SK-N-SH treated with all-trans-retinoic acid at 6 μM for 48 hours (cell line): ENCODE data around the gene THUMPD2.

Experiments
- ATAC-seq: fragments of 200-7000 bp; cut with Tn5 transposase; 3 replicates; pipeline ENCODE4 v1.9.1; 2020; ENCODE audit warnings: mild to moderate bottlenecking, moderate library complexity
- ARNTL ChIP-seq: fragments of 450-650 bp; formaldehyde crosslinking; IDR thresholded peaks from 2 replicates; pipeline ENCODE4 v1.5.0; 2020; ENCODE audit warnings: low read depth, mild to moderate bottlenecking, moderate library complexity, borderline replicate concordance
- CREB5 ChIP-seq: fragments of 250-450 bp; sonication (Bioruptor Pico); IDR thresholded peaks from 2 replicates; pipeline ENCODE4 v1.5.1; 2020; ENCODE audit warnings: low read depth, mild to moderate bottlenecking, moderate library complexity
- CSDC2 ChIP-seq: fragments of 250-450 bp; sonication (Bioruptor Pico); IDR thresholded peaks from 2 replicates; pipeline ENCODE4 v1.5.0; 2020; ENCODE audit warnings: mild to moderate bottlenecking, moderate library complexity
- CSRNP3 ChIP-seq: fragments of 250-450 bp; sonication (Bioruptor Pico); IDR thresholded peaks from 2 replicates; pipeline ENCODE4 v1.5.1; 2021; ENCODE audit warnings: mild to moderate bottlenecking, moderate library complexity
- ESRRG ChIP-seq: fragments of 250-450 bp; sonication (Bioruptor Pico); IDR thresholded peaks from 2 replicates; pipeline ENCODE4 v1.6.1; 2021; ENCODE audit warnings: mild to moderate bottlenecking
- GLIS3 ChIP-seq: fragments of 250-450 bp; sonication (Bioruptor Pico); IDR thresholded peaks from 2 replicates; pipeline ENCODE4 v1.5.0; 2020; ENCODE audit warnings: mild to moderate bottlenecking, moderate library complexity
- ISL1 ChIP-seq: fragments of 250-450 bp; sonication (Bioruptor Pico); IDR thresholded peaks from 2 replicates; pipeline ENCODE4 v2.1.2; 2022; ENCODE audit warnings: mild to moderate bottlenecking, moderate library complexity
- OSR1 ChIP-seq: fragments of 250-450 bp; sonication (Bioruptor Pico); IDR thresholded peaks from 2 replicates; pipeline ENCODE4 v1.8.0; 2022; ENCODE audit warnings: moderate library complexity, mild to moderate bottlenecking, inconsistent platforms
- PATZ1 ChIP-seq: fragments of 250-450 bp; sonication (Bioruptor Pico); IDR thresholded peaks from 2 replicates; pipeline ENCODE4 v1.8.0; 2020; ENCODE audit warnings: mild to moderate bottlenecking, moderate library complexity, borderline replicate concordance
- POU6F1 ChIP-seq: fragments of 250-450 bp; sonication (Bioruptor Pico); IDR thresholded peaks from 2 replicates; pipeline ENCODE4 v1.8.0; 2021; ENCODE audit warnings: low read depth, mild to moderate bottlenecking, moderate library complexity, borderline replicate concordance
- PPARA ChIP-seq: fragments of 250-450 bp; sonication (Bioruptor Pico); IDR thresholded peaks from 2 replicates; pipeline ENCODE4 v1.5.0; 2020; ENCODE audit warnings: mild to moderate bottlenecking, borderline replicate concordance
- RARB ChIP-seq: fragments of 250-450 bp; sonication (Bioruptor Pico); IDR thresholded peaks from 2 replicates; pipeline ENCODE4 v1.8.0; 2021; ENCODE audit warnings: mild to moderate bottlenecking, moderate library complexity
- SNAI2 ChIP-seq: fragments of 250-450 bp; sonication (Bioruptor Pico); IDR thresholded peaks from 2 replicates; pipeline ENCODE4 v1.5.0; 2020; ENCODE audit warnings: mild to moderate bottlenecking, moderate library complexity
- TCF4 ChIP-seq: fragments of 250-450 bp; sonication (Bioruptor Pico); IDR thresholded peaks from 2 replicates; pipeline ENCODE4 v1.8.0; 2021; ENCODE audit warnings: mild to moderate bottlenecking, moderate library complexity, borderline replicate concordance
- TOX ChIP-seq: fragments of 250-450 bp; sonication (Bioruptor Pico); IDR thresholded peaks from 2 replicates; pipeline ENCODE4 v1.8.0; 2021; ENCODE audit warnings: mild to moderate bottlenecking, moderate library complexity, borderline replicate concordance
- TSHZ2 ChIP-seq: fragments of 250-450 bp; sonication (Bioruptor Pico); IDR thresholded peaks from 2 replicates; pipeline ENCODE4 v1.5.0; 2020; ENCODE audit warnings: mild to moderate bottlenecking, moderate library complexity
- ZC3H10 ChIP-seq: fragments of 250-450 bp; sonication (Bioruptor Pico); IDR thresholded peaks from 2 replicates; pipeline ENCODE4 v1.5.1; 2021; ENCODE audit warnings: mild to moderate bottlenecking, moderate library complexity
- ZFP3 ChIP-seq: fragments of 250-450 bp; sonication (Bioruptor Pico); IDR thresholded peaks from 2 replicates; pipeline ENCODE4 v1.5.0; 2020; ENCODE audit warnings: mild to moderate bottlenecking, moderate library complexity
- ZFP30 ChIP-seq: fragments of 450-650 bp; formaldehyde crosslinking; IDR thresholded peaks from 2 replicates; pipeline ENCODE4 v1.5.0; 2022; ENCODE audit warnings: mild to moderate bottlenecking, moderate library complexity
- ZNF565 ChIP-seq: fragments of 450-650 bp; formaldehyde crosslinking; conservative IDR thresholded peaks from 2 replicates; pipeline ENCODE4 v1.5.0; 2020; ENCODE audit warnings: low read depth, mild to moderate bottlenecking, moderate library complexity
- ZNF70 ChIP-seq: fragments of 450-650 bp; formaldehyde crosslinking; IDR thresholded peaks from 2 replicates; pipeline ENCODE4 v1.5.0; 2020; ENCODE audit warnings: mild to moderate bottlenecking, moderate library complexity
- ZNF8 ChIP-seq: fragments of 450-650 bp; formaldehyde crosslinking; IDR thresholded peaks from 2 replicates; pipeline ENCODE4 v1.5.0; 2020; ENCODE audit warnings: mild to moderate bottlenecking, moderate library complexity

THUMPD2 gene

GRCh38 chr2:39693245-39693644 lies 85.8 kb downstream of the THUMPD2 start:
- no peak for TF ChIP-seq CREB5 (CRISPR knock-in tag)
- no peak for TF ChIP-seq ZNF70 (CRISPR knock-in tag)
- TF ChIP-seq ZC3H10 (CRISPR knock-in tag), result no peak
- no peak for TF ChIP-seq SNAI2 (CRISPR knock-in tag)
- TF ChIP-seq OSR1, result no peak
- TF ChIP-seq TCF4 (CRISPR knock-in tag), result no peak
- TF ChIP-seq ZNF8, result no peak
- TF ChIP-seq RARB (CRISPR knock-in tag), result no peak
- no peak for TF ChIP-seq ESRRG (CRISPR knock-in tag)
- no peak for TF ChIP-seq CSRNP3 (CRISPR knock-in tag)
- no peak for TF ChIP-seq ARNTL (CRISPR knock-in tag)
- TF ChIP-seq TSHZ2 (CRISPR knock-in tag), result no peak
- no peak for TF ChIP-seq ZNF565 (CRISPR knock-in tag)
- no peak for TF ChIP-seq GLIS3 (CRISPR knock-in tag)
- TF ChIP-seq TOX, result no peak
- ATAC-seq, result no peak

GRCh38 chr2:39689876-39690275 lies 89.2 kb downstream of the THUMPD2 start:
- TF ChIP-seq ZFP3 (CRISPR knock-in tag) (no peak), CSDC2 (CRISPR knock-in tag) (no peak), TCF4 (CRISPR knock-in tag) (no peak)
- ATAC-seq, result no peak

- TF ChIP-seq PPARA (CRISPR knock-in tag) (no peak), TCF4 (CRISPR knock-in tag) (no peak), ZNF70 (CRISPR knock-in tag) (no peak), ZC3H10 (CRISPR knock-in tag) (no peak), ZFP30 (no peak), CSRNP3 (CRISPR knock-in tag) (no peak), TSHZ2 (CRISPR knock-in tag) (no peak), CSDC2 (CRISPR knock-in tag) (no peak), RARB (CRISPR knock-in tag) (no peak), PATZ1 (CRISPR knock-in tag) (no peak), POU6F1 (CRISPR knock-in tag) (no peak), ISL1 (CRISPR knock-in tag) (no peak), CREB5 (CRISPR knock-in tag) (no peak)
- no peak for ATAC-seq
Measured at GRCh38 chr2:39689272-39689841, 89.7 kb downstream of the THUMPD2 start.
